T-cell (primary cell): ENCODE data around the gene SACM1L. TPM values are rescaled to one million over a fixed set of nuclear protein-coding genes. Genes with fewer than 3 reads are reported as not detected.

Source experiments
- total RNA-seq, 35 experiments: library from RNA in 6 of 35; stranded (reverse) in 6 of 35; fragments of 120-200 nt in 1 of 35; gene quantifications; one replicate each; pipeline versions ENCODE4 v1.2.1 to v1.2.4 and lab custom pipeline; 2013 to 2026

Gene SACM1L
- total RNA-seq, 5 donors from 2014 or later (not counting 1 experiment from before 2014, with no cell fraction given), result 62.8 to 81.5 (median 69.1) TPM

Other genes starting within 250 kb of the SACM1L start
- 10 to 100 TPM; 21.1 to 40.2 (median 31.3) TPM for gene LIMD1, start 94.6 kb upstream of the SACM1L start, total RNA-seq
- under 1 TPM in 4 of 5 donors, not detected in 1; 0.12 to 0.44 (median 0.24) TPM for gene SLC6A20, start 107.1 kb downstream of the SACM1L start, total RNA-seq
- 10 to 100 TPM in 3 of 5 donors, 1 to 10 TPM in 2; 8.5 to 12.0 (median 11.1) TPM for gene LZTFL1, start 152.7 kb downstream of the SACM1L start, total RNA-seq
- gene CCR9, start 197.1 kb downstream of the SACM1L start, total RNA-seq, result 10 to 100 TPM in 1 of 5 donors, 1 to 10 TPM in 4; 2.1 to 10.0 (median 4.2) TPM